PFSK-1 (cell line): ENCODE data around the gene EPHA3.

Source experiments
- FOXP2 ChIP-seq: optimal IDR thresholded peaks from 2 replicates; pipeline ENCODE3; 2011; ENCODE audit warnings: borderline replicate concordance, control low read depth, inconsistent platforms; ENCODE audit not compliant: insufficient read depth; ENCODE audit errors: extremely low read length, extremely low read depth
- POLR2AphosphoS5 ChIP-seq: IDR thresholded peaks from 2 replicates; pipeline ENCODE4 v1.6.1; 2012; ENCODE audit warnings: low read depth, mild to moderate bottlenecking, control low read depth, low read length, moderate library complexity
- SIN3A ChIP-seq: IDR thresholded peaks from 2 replicates; pipeline ENCODE4 v1.6.1; 2012; ENCODE audit warnings: mild to moderate bottlenecking, low read length, moderate library complexity, borderline replicate concordance; ENCODE audit not compliant: insufficient read depth
- TAF1 ChIP-seq: IDR thresholded peaks from 2 replicates; pipeline ENCODE4 v1.6.1; 2012; ENCODE audit warnings: low read length, control low read depth, borderline replicate concordance; ENCODE audit not compliant: insufficient read depth
- TF ChIP-seq, protein P1 (sequence below), 2 experiments: IDR thresholded peaks; 2 replicates each; pipeline versions ENCODE4 v1.6.1 to v1.8.0; 2011 to 2012; ENCODE audit warnings: low read depth in 2 of 2, low read length in 2 of 2, control low read depth in 1 of 2, inconsistent platforms in 1 of 2, mild to moderate bottlenecking in 1 of 2, moderate library complexity in 1 of 2; ENCODE audit not compliant: insufficient read depth in 1 of 2

The EPHA3 gene

DNA sequence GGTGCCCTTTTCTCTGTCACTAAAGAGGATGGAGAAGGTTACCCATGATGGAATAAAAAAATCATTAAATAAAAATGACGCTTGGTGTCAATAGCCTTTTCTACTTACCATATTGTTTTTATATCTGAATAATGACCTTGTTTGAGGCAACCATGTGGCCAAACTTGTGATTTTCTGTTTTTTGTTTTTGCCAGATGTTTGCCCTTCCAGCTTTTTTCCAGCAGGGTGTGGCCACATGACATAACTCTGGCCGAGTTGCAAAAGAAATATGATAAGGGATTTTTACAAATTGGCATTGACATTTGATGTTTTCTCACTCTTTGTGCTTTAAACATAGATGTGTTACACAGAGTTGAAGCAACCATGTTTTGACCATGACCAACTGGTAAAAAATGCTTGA lies 39.7 kb upstream of the EPHA3 start:
- TF ChIP-seq TAF1: no peak
- no peak for TF ChIP-seq FOXP2
- TF ChIP-seq SIN3A: no peak
- TF ChIP-seq, protein P1, sequence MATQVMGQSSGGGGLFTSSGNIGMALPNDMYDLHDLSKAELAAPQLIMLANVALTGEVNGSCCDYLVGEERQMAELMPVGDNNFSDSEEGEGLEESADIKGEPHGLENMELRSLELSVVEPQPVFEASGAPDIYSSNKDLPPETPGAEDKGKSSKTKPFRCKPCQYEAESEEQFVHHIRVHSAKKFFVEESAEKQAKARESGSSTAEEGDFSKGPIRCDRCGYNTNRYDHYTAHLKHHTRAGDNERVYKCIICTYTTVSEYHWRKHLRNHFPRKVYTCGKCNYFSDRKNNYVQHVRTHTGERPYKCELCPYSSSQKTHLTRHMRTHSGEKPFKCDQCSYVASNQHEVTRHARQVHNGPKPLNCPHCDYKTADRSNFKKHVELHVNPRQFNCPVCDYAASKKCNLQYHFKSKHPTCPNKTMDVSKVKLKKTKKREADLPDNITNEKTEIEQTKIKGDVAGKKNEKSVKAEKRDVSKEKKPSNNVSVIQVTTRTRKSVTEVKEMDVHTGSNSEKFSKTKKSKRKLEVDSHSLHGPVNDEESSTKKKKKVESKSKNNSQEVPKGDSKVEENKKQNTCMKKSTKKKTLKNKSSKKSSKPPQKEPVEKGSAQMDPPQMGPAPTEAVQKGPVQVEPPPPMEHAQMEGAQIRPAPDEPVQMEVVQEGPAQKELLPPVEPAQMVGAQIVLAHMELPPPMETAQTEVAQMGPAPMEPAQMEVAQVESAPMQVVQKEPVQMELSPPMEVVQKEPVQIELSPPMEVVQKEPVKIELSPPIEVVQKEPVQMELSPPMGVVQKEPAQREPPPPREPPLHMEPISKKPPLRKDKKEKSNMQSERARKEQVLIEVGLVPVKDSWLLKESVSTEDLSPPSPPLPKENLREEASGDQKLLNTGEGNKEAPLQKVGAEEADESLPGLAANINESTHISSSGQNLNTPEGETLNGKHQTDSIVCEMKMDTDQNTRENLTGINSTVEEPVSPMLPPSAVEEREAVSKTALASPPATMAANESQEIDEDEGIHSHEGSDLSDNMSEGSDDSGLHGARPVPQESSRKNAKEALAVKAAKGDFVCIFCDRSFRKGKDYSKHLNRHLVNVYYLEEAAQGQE (IDR thresholded peaks at IDR 0.05; ENCODE audit: insufficient read depth in 1 of 2, low read depth in 2 of 2, low read length in 2 of 2): no peak
- TF ChIP-seq POLR2AphosphoS5: no peak

DNA sequence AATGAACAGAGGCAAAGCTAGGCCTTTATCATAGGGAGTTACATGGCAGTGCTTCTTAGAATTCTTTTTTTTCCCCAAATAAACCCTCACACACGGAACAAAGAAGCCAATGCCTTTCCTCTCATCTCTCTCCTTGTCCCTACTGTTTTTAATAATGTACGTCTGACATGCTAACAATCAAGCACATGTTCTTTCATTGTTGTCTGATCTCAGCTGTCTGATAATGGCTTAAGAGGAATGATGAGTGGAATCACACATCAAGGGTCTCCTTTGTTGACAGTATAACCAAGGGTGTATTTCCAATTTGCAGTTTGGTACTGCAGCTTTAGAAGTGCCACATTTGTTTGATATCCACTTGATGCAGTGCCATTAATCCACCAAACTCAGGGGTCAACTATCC lies 34.8 kb upstream of the EPHA3 start:
- no peak for TF ChIP-seq FOXP2
- TF ChIP-seq TAF1: no peak
- TF ChIP-seq, protein P1 (IDR thresholded peaks at IDR 0.05; ENCODE audit: insufficient read depth in 1 of 2, low read depth in 2 of 2, low read length in 2 of 2): no peak

GRCh38 chr3:89079944-89080343 lies 27.5 kb upstream of the EPHA3 start:
- TF ChIP-seq, protein P1 (IDR thresholded peaks at IDR 0.05; ENCODE audit: insufficient read depth in 1 of 2, low read depth in 2 of 2, low read length in 2 of 2): no peak
- TF ChIP-seq SIN3A (no peak), POLR2AphosphoS5 (no peak), TAF1 (no peak), FOXP2 (no peak)

DNA sequence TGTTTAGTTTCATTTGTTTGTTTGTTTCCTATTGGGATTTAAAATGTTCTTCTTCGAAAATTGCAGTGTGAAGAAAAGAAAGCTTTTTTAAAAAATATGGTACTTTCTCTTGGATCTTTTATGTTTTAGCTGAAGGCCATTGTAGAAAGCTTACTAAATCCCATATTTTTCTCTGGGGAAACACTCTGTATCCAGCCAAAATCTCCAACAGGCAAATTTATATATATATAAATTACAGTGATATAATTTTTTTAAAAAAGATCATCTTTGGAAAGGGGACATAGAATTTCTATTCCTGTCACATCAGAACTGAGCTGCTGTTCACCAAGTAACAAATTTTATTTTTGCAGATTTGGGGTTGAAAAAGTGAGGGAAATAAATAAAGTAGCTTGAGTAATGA lies 19.6 kb upstream of the EPHA3 start:
- TF ChIP-seq SIN3A: no peak
- no peak for TF ChIP-seq FOXP2

- no peak for TF ChIP-seq TAF1
- no peak for TF ChIP-seq SIN3A
- TF ChIP-seq FOXP2: no peak
- TF ChIP-seq, protein P1 (IDR thresholded peaks at IDR 0.05; ENCODE audit: insufficient read depth in 1 of 2, low read depth in 2 of 2, low read length in 2 of 2): no peak
- TF ChIP-seq POLR2AphosphoS5: no peak
These were observed 9.2 kb upstream of the EPHA3 start for GRCh38 chr3:89098173-89098572.
